HEK293 (cell line): Measurements from ENCODE around the gene GNB5.

Experiments
- CTCF ChIA-PET: fragments of 350-600 bp; formaldehyde crosslinking; extraction: SDS; loops from one replicate; lab custom pipeline; 2021; ENCODE audit warnings: antibody characterized with exemption; lab: Yijun Ruan, JAX
- POLR2A ChIA-PET: fragments of 300-600 bp; formaldehyde crosslinking; extraction: SDS; loops from one replicate; lab custom pipeline; 2020; ENCODE audit warnings: antibody characterized with exemption, inconsistent platforms; lab: Yijun Ruan, JAX
- H3K27ac ChIP-seq: fragments of 200-500 bp; sonication (Bioruptor generic); 2 replicates; pipeline ENCODE4 v1.5.1; 2014; ENCODE audit warnings: low read depth, low read length, control low read depth, inconsistent platforms; ENCODE audit errors: extremely low read depth
- H3K36me3 ChIP-seq, 2 experiments: fragments of 200-500 bp in 1 of 2; sonication (Bioruptor generic) in 1 of 2; 1 replicate in 1 of 2; 2 replicates in 1 of 2; pipeline ENCODE4 v1.5.1; 2014 to 2017; ENCODE audit warnings: inconsistent platforms in 2 of 2, low read length in 2 of 2; ENCODE audit not compliant: control insufficient read depth in 2 of 2, insufficient read depth in 1 of 2
- H3K4me1 ChIP-seq: fragments of 200-500 bp; sonication (Bioruptor generic); 2 replicates; pipeline ENCODE4 v1.5.1; 2014; ENCODE audit warnings: mild to moderate bottlenecking, low read length, inconsistent platforms; ENCODE audit not compliant: control insufficient read depth, insufficient read depth
- H3K4me3 ChIP-seq: 2 replicates; pipeline ENCODE4 v1.5.1; 2011; ENCODE audit warnings: low read depth, mild to moderate bottlenecking, control low read depth, low read length, moderate library complexity
- H3K9me3 ChIP-seq: fragments of 200-500 bp; sonication (Bioruptor generic); 2 replicates; pipeline ENCODE4 v1.5.1; 2014; ENCODE audit warnings: low read depth, low read length, inconsistent platforms; ENCODE audit not compliant: control insufficient read depth, insufficient read depth
- BCL11B ChIP-seq: fragments of 450-650 bp; formaldehyde crosslinking; IDR thresholded peaks from 2 replicates; pipeline ENCODE4 v1.5.1; 2016; ENCODE audit warnings: low read depth, missing biosample characterization, missing genetic modification characterization
- EGR2 ChIP-seq: fragments of 450-650 bp; formaldehyde crosslinking; IDR thresholded peaks from 2 replicates; pipeline ENCODE4 v1.5.1; 2016; ENCODE audit warnings: low read depth, missing biosample characterization, missing genetic modification characterization
- GLI4 ChIP-seq: fragments of 450-650 bp; formaldehyde crosslinking; IDR thresholded peaks from 2 replicates; pipeline ENCODE4 v1.5.1; 2016; ENCODE audit warnings: missing biosample characterization, missing genetic modification characterization
- HOXA7 ChIP-seq: sonication (generic); formaldehyde crosslinking; IDR thresholded peaks from 2 replicates; pipeline ENCODE4 v1.8.1; 2022; ENCODE audit warnings: missing genetic modification reagents, borderline replicate concordance
- HOXC10 ChIP-seq: sonication (generic); formaldehyde crosslinking; IDR thresholded peaks from 2 replicates; pipeline ENCODE4 v1.8.1; 2023; ENCODE audit warnings: mild to moderate bottlenecking, missing genetic modification reagents
- KLF16 ChIP-seq: fragments of 450-650 bp; formaldehyde crosslinking; IDR thresholded peaks from 2 replicates; pipeline ENCODE4 v1.5.1; 2017; ENCODE audit warnings: missing biosample characterization, missing genetic modification characterization
- KLF8 ChIP-seq: fragments of 450-650 bp; formaldehyde crosslinking; IDR thresholded peaks from 2 replicates; pipeline ENCODE4 v1.5.1; 2016; ENCODE audit warnings: missing biosample characterization, missing genetic modification characterization
- OVOL3 ChIP-seq: fragments of 450-650 bp; formaldehyde crosslinking; IDR thresholded peaks from 2 replicates; pipeline ENCODE4 v1.5.1; 2016; ENCODE audit warnings: missing biosample characterization, missing genetic modification characterization
- SCRT2 ChIP-seq: fragments of 450-650 bp; formaldehyde crosslinking; IDR thresholded peaks from 2 replicates; pipeline ENCODE4 v1.5.1; 2016; ENCODE audit warnings: missing biosample characterization, missing genetic modification characterization
- ZIC2 ChIP-seq: fragments of 450-650 bp; formaldehyde crosslinking; IDR thresholded peaks from 2 replicates; pipeline ENCODE4 v1.5.1; 2016; ENCODE audit warnings: missing biosample characterization, missing genetic modification characterization
- ZNF10 ChIP-seq: fragments of 450-650 bp; formaldehyde crosslinking; IDR thresholded peaks from 2 replicates; pipeline ENCODE4 v1.5.1; 2017; ENCODE audit warnings: missing biosample characterization, missing genetic modification characterization
- ZNF146 ChIP-seq: fragments of 450-650 bp; formaldehyde crosslinking; IDR thresholded peaks from 2 replicates; pipeline ENCODE4 v1.5.1; 2016; ENCODE audit warnings: missing biosample characterization, missing genetic modification characterization
- ZNF19 ChIP-seq: fragments of 450-650 bp; formaldehyde crosslinking; IDR thresholded peaks from 2 replicates; pipeline ENCODE4; 2016; ENCODE audit warnings: missing biosample characterization, missing genetic modification characterization, low read depth
- ZNF223 ChIP-seq: fragments of 450-650 bp; formaldehyde crosslinking; IDR thresholded peaks from 2 replicates; pipeline ENCODE4 v1.5.1; 2016; ENCODE audit warnings: missing biosample characterization, missing genetic modification characterization
- ZNF423 ChIP-seq: fragments of 450-650 bp; formaldehyde crosslinking; IDR thresholded peaks from 2 replicates; pipeline ENCODE4 v1.5.1; 2016; ENCODE audit warnings: missing biosample characterization, missing genetic modification characterization
- ZNF426 ChIP-seq: fragments of 450-650 bp; formaldehyde crosslinking; IDR thresholded peaks from 2 replicates; pipeline ENCODE4 v1.5.1; 2017; ENCODE audit warnings: missing biosample characterization, missing genetic modification characterization, mild to moderate bottlenecking, inconsistent platforms, moderate library complexity
- ZNF555 ChIP-seq: fragments of 450-650 bp; formaldehyde crosslinking; conservative IDR thresholded peaks from 2 replicates; pipeline ENCODE4 v1.5.1; 2017; ENCODE audit warnings: missing biosample characterization, mild to moderate bottlenecking, missing genetic modification characterization, inconsistent platforms
- ZNF560 ChIP-seq: fragments of 450-650 bp; formaldehyde crosslinking; IDR thresholded peaks from 2 replicates; pipeline ENCODE4 v1.5.1; 2017; ENCODE audit warnings: missing biosample characterization, missing genetic modification characterization, borderline replicate concordance
- ZNF561 ChIP-seq: fragments of 450-650 bp; IDR thresholded peaks from 2 replicates; pipeline ENCODE4 v1.5.1; 2018; ENCODE audit warnings: missing biosample characterization, missing genetic modification characterization, borderline replicate concordance
- ZNF777 ChIP-seq: fragments of 450-650 bp; formaldehyde crosslinking; IDR thresholded peaks from 2 replicates; pipeline ENCODE4 v1.5.1; 2017; ENCODE audit warnings: missing biosample characterization, missing genetic modification characterization, borderline replicate concordance
- ZNF843 ChIP-seq: fragments of 450-650 bp; formaldehyde crosslinking; IDR thresholded peaks from 2 replicates; pipeline ENCODE4 v1.5.1; 2016; ENCODE audit warnings: missing biosample characterization, missing genetic modification characterization
- TF ChIP-seq, protein P1 (sequence below): fragments of 450-650 bp; formaldehyde crosslinking; IDR thresholded peaks from 2 replicates; pipeline ENCODE4 v1.5.1; 2017; ENCODE audit warnings: missing biosample characterization, missing genetic modification characterization
- TF ChIP-seq, protein P2 (sequence below): fragments of 450-650 bp; formaldehyde crosslinking; IDR thresholded peaks from 2 replicates; pipeline ENCODE4 v1.5.1; 2016; ENCODE audit warnings: missing biosample characterization, missing genetic modification characterization
- TF ChIP-seq, protein P3 (sequence below): fragments of 450-650 bp; formaldehyde crosslinking; IDR thresholded peaks from 2 replicates; pipeline ENCODE4 v1.5.1; 2016; ENCODE audit warnings: missing biosample characterization, missing genetic modification characterization

Gene GNB5

DNA sequence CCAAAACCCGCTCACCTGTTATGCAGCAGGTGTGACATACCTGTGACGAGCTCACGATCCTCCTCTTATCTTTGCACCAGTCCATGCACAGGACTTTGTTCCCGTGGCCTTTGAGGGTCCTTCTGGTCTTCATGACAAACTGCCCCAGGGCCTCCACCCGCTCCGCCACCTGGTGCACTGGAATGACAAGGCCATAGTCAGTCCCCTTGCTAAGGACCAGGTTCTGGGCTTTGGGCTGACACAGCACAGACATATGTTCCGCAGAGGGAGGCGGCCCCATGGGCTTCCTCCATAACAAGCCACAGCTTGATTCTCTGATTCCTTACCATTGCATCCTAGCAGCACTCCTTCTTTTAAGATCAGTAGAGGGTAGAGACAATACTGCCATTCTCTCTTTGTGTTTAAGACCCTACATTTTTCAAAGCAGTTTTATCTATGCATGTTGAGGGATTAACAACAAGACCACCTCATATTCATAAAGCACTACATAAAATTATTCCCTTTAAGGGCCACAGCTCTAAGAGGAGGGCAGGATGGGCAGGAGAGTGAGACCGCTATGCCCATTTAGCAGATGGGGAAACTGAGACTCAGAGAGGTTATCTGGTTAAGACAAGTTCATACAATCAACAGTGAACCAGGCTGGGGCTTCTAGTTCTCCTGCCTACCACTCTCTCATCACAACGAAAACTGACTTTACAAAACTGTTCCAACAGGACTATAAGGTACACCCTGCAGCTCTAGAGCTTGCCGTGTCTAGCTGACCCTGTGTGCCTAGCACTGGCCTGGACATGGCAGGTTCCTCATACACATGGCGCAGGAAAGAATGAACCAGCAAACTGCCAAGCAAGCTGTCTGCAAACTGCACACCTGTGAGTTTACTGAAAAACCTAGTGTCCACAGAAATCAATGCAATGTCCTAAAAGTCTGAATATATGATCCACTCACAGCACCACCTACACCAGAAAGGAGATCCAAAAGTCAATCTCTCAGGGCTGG lies 37.0 kb downstream of the GNB5 start:
- no peak overlapping the region for H3K4me3 ChIP-seq
- no peaks in the 10 kb centered on the region for H3K4me1 ChIP-seq
- peaks cover 0 to 24% of the 10 kb centered on the region in 2 experiments; a peak in 1 of 3 replicates for H3K36me3 ChIP-seq
- H3K27ac ChIP-seq: no peak overlapping the region
- no peaks in the 10 kb centered on the region for H3K9me3 ChIP-seq
- ChIA-PET CTCF (no interaction called here), POLR2A (no interaction called here)
- TF ChIP-seq, protein P1, sequence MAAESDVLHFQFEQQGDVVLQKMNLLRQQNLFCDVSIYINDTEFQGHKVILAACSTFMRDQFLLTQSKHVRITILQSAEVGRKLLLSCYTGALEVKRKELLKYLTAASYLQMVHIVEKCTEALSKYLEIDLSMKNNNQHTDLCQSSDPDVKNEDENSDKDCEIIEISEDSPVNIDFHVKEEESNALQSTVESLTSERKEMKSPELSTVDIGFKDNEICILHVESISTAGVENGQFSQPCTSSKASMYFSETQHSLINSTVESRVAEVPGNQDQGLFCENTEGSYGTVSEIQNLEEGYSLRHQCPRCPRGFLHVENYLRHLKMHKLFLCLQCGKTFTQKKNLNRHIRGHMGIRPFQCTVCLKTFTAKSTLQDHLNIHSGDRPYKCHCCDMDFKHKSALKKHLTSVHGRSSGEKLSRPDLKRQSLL: no peak
- TF ChIP-seq ZNF555 (tag by site-specific recombination) (no peak), SCRT2 (tag by site-specific recombination) (no peak), ZNF843 (tag by site-specific recombination) (no peak), KLF16 (tag by site-specific recombination) (no peak), ZNF426 (tag by site-specific recombination) (no peak), ZNF561 (tag by site-specific recombination) (no peak), ZNF560 (tag by site-specific recombination) (no peak), ZNF423 (tag by site-specific recombination) (no peak), ZNF19 (no peak), HOXC10 (CRISPR knock-in tag) (no peak), OVOL3 (tag by site-specific recombination) (no peak), ZNF777 (tag by site-specific recombination) (no peak), BCL11B (tag by site-specific recombination) (no peak)
- TF ChIP-seq, protein P2, sequence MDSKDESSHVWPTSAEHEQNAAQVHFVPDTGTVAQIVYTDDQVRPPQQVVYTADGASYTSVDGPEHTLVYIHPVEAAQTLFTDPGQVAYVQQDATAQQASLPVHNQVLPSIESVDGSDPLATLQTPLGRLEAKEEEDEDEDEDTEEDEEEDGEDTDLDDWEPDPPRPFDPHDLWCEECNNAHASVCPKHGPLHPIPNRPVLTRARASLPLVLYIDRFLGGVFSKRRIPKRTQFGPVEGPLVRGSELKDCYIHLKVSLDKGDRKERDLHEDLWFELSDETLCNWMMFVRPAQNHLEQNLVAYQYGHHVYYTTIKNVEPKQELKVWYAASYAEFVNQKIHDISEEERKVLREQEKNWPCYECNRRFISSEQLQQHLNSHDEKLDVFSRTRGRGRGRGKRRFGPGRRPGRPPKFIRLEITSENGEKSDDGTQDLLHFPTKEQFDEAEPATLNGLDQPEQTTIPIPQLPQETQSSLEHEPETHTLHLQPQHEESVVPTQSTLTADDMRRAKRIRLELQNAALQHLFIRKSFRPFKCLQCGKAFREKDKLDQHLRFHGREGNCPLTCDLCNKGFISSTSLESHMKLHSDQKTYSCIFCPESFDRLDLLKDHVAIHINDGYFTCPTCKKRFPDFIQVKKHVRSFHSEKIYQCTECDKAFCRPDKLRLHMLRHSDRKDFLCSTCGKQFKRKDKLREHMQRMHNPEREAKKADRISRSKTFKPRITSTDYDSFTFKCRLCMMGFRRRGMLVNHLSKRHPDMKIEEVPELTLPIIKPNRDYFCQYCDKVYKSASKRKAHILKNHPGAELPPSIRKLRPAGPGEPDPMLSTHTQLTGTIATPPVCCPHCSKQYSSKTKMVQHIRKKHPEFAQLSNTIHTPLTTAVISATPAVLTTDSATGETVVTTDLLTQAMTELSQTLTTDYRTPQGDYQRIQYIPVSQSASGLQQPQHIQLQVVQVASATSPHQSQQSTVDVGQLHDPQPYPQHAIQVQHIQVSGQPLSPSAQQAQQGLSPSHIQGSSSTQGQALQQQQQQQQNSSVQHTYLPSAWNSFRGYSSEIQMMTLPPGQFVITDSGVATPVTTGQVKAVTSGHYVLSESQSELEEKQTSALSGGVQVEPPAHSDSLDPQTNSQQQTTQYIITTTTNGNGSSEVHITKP (tag by site-specific recombination): no peak
- TF ChIP-seq, all 188 proteins: peak for 0

DNA sequence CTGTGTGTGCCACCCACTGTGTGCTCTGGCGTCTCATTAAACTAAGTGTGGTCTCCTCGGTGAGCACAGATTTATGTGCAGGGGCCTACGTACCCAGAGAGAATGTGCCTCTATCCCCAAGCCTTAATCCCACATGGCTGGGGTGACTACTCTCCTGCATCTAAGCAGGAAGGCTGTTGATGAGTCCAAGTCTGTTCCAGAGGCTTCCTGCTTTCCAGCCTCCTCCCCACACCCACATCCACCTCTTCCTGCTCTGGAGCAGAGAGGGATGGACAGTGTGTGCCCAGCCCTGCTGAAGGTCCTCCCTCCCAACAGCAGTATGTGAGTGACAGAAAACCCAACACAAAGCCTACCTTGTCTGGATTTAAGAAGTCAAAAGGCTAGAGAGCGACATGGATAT lies 39.8 kb downstream of the GNB5 start:
- no peak overlapping the region for H3K4me3 ChIP-seq
- H3K9me3 ChIP-seq: no peaks in the 10 kb centered on the region
- POLR2A ChIA-PET: interaction anchor here (0.5 kb wide), 1 partner anchor 13 kb away, joined by 5 read pairs; no protein-coding TSS in a partner anchor
- CTCF ChIA-PET: interaction anchor here (0.7 kb wide), 1 partner anchor 47 kb away, joined by 3 read pairs; no protein-coding TSS in a partner anchor
- no peak overlapping the region for H3K27ac ChIP-seq
- H3K36me3 ChIP-seq: peaks cover 0 to 34% of the 10 kb centered on the region in 2 experiments; a peak in 2 of 3 replicates
- no peaks in the 10 kb centered on the region for H3K4me1 ChIP-seq
- no peak for TF ChIP-seq ZIC2
- no peak for TF ChIP-seq GLI4 (tag by site-specific recombination)
- TF ChIP-seq EGR2 (tag by site-specific recombination): no peak
- TF ChIP-seq ZNF146 (tag by site-specific recombination): no peak
- no peak for TF ChIP-seq KLF8
- no peak for TF ChIP-seq ZNF10 (tag by site-specific recombination)
- TF ChIP-seq, protein P2 (tag by site-specific recombination): no peak
- TF ChIP-seq ZNF223 (tag by site-specific recombination): no peak
- no peak for TF ChIP-seq HOXA7 (CRISPR knock-in tag)
- TF ChIP-seq, protein P3, sequence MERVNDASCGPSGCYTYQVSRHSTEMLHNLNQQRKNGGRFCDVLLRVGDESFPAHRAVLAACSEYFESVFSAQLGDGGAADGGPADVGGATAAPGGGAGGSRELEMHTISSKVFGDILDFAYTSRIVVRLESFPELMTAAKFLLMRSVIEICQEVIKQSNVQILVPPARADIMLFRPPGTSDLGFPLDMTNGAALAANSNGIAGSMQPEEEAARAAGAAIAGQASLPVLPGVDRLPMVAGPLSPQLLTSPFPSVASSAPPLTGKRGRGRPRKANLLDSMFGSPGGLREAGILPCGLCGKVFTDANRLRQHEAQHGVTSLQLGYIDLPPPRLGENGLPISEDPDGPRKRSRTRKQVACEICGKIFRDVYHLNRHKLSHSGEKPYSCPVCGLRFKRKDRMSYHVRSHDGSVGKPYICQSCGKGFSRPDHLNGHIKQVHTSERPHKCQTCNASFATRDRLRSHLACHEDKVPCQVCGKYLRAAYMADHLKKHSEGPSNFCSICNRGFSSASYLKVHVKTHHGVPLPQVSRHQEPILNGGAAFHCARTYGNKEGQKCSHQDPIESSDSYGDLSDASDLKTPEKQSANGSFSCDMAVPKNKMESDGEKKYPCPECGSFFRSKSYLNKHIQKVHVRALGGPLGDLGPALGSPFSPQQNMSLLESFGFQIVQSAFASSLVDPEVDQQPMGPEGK (tag by site-specific recombination): no peak
